Measurements from ENCODE around the gene FN3KRP. TPM values are rescaled to one million over a fixed set of nuclear protein-coding genes. Genes with fewer than 3 reads are reported as not detected.

Gene FN3KRP
- total and polyA plus RNA-seq, 2 donors (not counting 3 experiments of a cell fraction or from before 2014, with no cell fraction given) = 22.2 to 35.2 TPM

- Histone ChIP-seq H3K9ac (replicated peaks; ENCODE audit: extremely low read depth, insufficient read depth, low read length) (no peak overlapping the region), H3K9me3 (replicated peaks; ENCODE audit: control insufficient read depth, insufficient read depth, low read length) (no peaks in the 10 kb centered on the region), H3K27me3 (ENCODE audit: control insufficient read depth in 2 of 2, insufficient read depth in 2 of 2, low read length in 2 of 2) (no peaks in the 10 kb centered on the region), H3K79me2 (ENCODE audit: control insufficient read depth, insufficient read depth, low read length) (no peaks in the 10 kb centered on the region), H3K9me1 (replicated peaks; ENCODE audit: control insufficient read depth, extremely low read depth, insufficient read depth, low read length) (no peaks in the 10 kb centered on the region), H3K4me2 (ENCODE audit: insufficient read depth, low read length) (no peak overlapping the region), H2AFZ (ENCODE audit: low read depth, low read length) (no peak overlapping the region), H3K36me3 (ENCODE audit: control insufficient read depth in 2 of 2, extremely low read depth in 1 of 2, insufficient read depth in 2 of 2, low read length in 2 of 2) (no peaks in the 10 kb centered on the region), H3K4me1 (ENCODE audit: control insufficient read depth, extremely low read depth, insufficient read depth, low read length) (no peaks in the 10 kb centered on the region), H3K27ac (ENCODE audit: insufficient read depth, low read depth, low read length) (no peak overlapping the region), H3K4me3 (replicated peaks in 1 of 3; ENCODE audit: insufficient read depth in 1 of 3, low read depth in 1 of 3, low read length in 3 of 3) (no peak overlapping the region), H4K20me1 (replicated peaks; ENCODE audit: control insufficient read depth, extremely low read depth, insufficient read depth, low read length) (no peaks in the 10 kb centered on the region)
- no TSS peak for BruUV-seq (replicated peaks)
- FAIRE-seq (no peak), DNase-seq (ENCODE audit: low read depth, low spot score) (no peak)
- TF ChIP-seq POLR2AphosphoS5 (IDR thresholded peaks at IDR 0.05; ENCODE audit: insufficient read depth, low read depth, low read length) (no peak), POLR2A (IDR thresholded peaks at IDR 0.05; ENCODE audit: low read depth, low read length) (no peak), MYC (IDR thresholded peaks at IDR 0.05; ENCODE audit: low read depth, low read length) (no peak), EZH2 (IDR thresholded peaks at IDR 0.05; ENCODE audit: borderline replicate concordance, low read depth, low read length, severe bottlenecking) (no peak), FOS (IDR thresholded peaks at IDR 0.05; ENCODE audit: borderline replicate concordance, insufficient read depth, low read length) (no peak), JUN (IDR thresholded peaks at IDR 0.05; ENCODE audit: borderline replicate concordance, insufficient read depth, insufficient read length, low read depth) (no peak), GATA2 (IDR thresholded peaks at IDR 0.05; ENCODE audit: insufficient read depth, insufficient read length, low read depth, low read length) (no peak)
- TF ChIP-seq, protein P1, sequence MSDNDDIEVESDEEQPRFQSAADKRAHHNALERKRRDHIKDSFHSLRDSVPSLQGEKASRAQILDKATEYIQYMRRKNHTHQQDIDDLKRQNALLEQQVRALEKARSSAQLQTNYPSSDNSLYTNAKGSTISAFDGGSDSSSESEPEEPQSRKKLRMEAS (IDR thresholded peaks at IDR 0.05; ENCODE audit: insufficient read depth, insufficient read length) = no peak
- TF ChIP-seq, protein P2, sequence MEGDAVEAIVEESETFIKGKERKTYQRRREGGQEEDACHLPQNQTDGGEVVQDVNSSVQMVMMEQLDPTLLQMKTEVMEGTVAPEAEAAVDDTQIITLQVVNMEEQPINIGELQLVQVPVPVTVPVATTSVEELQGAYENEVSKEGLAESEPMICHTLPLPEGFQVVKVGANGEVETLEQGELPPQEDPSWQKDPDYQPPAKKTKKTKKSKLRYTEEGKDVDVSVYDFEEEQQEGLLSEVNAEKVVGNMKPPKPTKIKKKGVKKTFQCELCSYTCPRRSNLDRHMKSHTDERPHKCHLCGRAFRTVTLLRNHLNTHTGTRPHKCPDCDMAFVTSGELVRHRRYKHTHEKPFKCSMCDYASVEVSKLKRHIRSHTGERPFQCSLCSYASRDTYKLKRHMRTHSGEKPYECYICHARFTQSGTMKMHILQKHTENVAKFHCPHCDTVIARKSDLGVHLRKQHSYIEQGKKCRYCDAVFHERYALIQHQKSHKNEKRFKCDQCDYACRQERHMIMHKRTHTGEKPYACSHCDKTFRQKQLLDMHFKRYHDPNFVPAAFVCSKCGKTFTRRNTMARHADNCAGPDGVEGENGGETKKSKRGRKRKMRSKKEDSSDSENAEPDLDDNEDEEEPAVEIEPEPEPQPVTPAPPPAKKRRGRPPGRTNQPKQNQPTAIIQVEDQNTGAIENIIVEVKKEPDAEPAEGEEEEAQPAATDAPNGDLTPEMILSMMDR (IDR thresholded peaks at IDR 0.05; ENCODE audit: extremely low read depth in 1 of 2, insufficient read depth in 1 of 2, low read depth in 1 of 2, low read length in 2 of 2) = no peak
- CTCF ChIA-PET = no interaction called here
- POLR2A ChIA-PET = no interaction called here
- intact Hi-C loops (cut with micrococcal nuclease) = no loop called here
- dilution Hi-C loops (cut with MboI; ENCODE audit: extremely low pct_ligation_motif_present, low sequenced_read_pairs) = no loop called here
Observed at GRCh38 chr17:82683534-82683933, 33.0 kb upstream of the FN3KRP start.

All from endothelial cell of umbilical vein (primary cell).